ENCODE data around the gene CHRNA5. TPM values are rescaled to one million over a fixed set of nuclear protein-coding genes. Genes with fewer than 3 reads are reported as not detected.

CHRNA5 gene
- polyA plus RNA-seq, 3 donors: 0.19 TPM; not detected in 2

- Mint-ChIP-seq H3K36me3 (no peaks in the 10 kb centered on the region), H3K9me3 (peaks cover 0 to 5% (median 0%) of the 10 kb centered on the region in 7 donors), H3K4me1 (peaks cover 14% of the 10 kb centered on the region), H3K27me3 (ENCODE audit: low read depth in 3 of 3) (peaks cover 16 to 25% (median 23%) of the 10 kb centered on the region in 3 donors), H3K27ac (no peak overlapping the region), H3K4me3 (peak overlapping the region in 1 of 2 donors; percentile 84)
- Histone ChIP-seq H3K4me2 (replicated peaks; ENCODE audit: extremely low read depth, low read length, poor library complexity, severe bottlenecking) (no peak overlapping the region), H4K20me1 (ENCODE audit: insufficient read depth, low read length) (no peaks in the 10 kb centered on the region), H3K27ac (ENCODE audit: low read depth in 1 of 2, low read length in 2 of 2) (no peak overlapping the region), H3K27me3 (ENCODE audit: control insufficient read depth in 2 of 2, insufficient read depth in 2 of 2, low read length in 2 of 2) (peaks cover 0 to 21% of the 10 kb centered on the region in 2 donors), H3K9me3 (replicated peaks in 1 of 2; ENCODE audit: control insufficient read depth in 1 of 2, insufficient read depth in 1 of 2, low read length in 2 of 2) (no peaks in the 10 kb centered on the region), H3K9ac (ENCODE audit: insufficient read depth, low read length, poor library complexity, severe bottlenecking) (no peak overlapping the region), H3K79me2 (ENCODE audit: insufficient read depth, low read length) (no peaks in the 10 kb centered on the region), H3K4me3 (replicated peaks in 1 of 3; ENCODE audit: low read depth in 2 of 3, low read length in 3 of 3) (no peak overlapping the region), H3K4me1 (ENCODE audit: control insufficient read depth in 1 of 2, insufficient read depth in 2 of 2, low read length in 2 of 2) (peaks cover 9 to 12% of the 10 kb centered on the region in 2 donors), H3K36me3 (replicated peaks in 1 of 2; ENCODE audit: control insufficient read depth in 1 of 2, insufficient read depth in 2 of 2, low read length in 2 of 2) (no peaks in the 10 kb centered on the region), H2AFZ (ENCODE audit: insufficient read depth, low read depth, low read length, poor library complexity, severe bottlenecking) (no peak overlapping the region)
- intact Hi-C loops (cut with micrococcal nuclease): no loop called here
- no peak for DNase-seq
- 81% methylated on average over 9 of the region's 11 CpGs for WGBS (ENCODE audit: insufficient coverage)
- TF ChIP-seq, protein P1, sequence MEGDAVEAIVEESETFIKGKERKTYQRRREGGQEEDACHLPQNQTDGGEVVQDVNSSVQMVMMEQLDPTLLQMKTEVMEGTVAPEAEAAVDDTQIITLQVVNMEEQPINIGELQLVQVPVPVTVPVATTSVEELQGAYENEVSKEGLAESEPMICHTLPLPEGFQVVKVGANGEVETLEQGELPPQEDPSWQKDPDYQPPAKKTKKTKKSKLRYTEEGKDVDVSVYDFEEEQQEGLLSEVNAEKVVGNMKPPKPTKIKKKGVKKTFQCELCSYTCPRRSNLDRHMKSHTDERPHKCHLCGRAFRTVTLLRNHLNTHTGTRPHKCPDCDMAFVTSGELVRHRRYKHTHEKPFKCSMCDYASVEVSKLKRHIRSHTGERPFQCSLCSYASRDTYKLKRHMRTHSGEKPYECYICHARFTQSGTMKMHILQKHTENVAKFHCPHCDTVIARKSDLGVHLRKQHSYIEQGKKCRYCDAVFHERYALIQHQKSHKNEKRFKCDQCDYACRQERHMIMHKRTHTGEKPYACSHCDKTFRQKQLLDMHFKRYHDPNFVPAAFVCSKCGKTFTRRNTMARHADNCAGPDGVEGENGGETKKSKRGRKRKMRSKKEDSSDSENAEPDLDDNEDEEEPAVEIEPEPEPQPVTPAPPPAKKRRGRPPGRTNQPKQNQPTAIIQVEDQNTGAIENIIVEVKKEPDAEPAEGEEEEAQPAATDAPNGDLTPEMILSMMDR (IDR thresholded peaks at IDR 0.05): no peak
These were observed 76.5 kb downstream of the CHRNA5 start for GRCh38 chr15:78641749-78642275.

GRCh38 chr15:78642331-78642730, 77.0 kb downstream of the CHRNA5 start:
- Mint-ChIP-seq H3K4me1 (peaks cover 14% of the 10 kb centered on the region), H3K4me3 (peak overlapping the region in 1 of 2 donors; percentile 13), H3K9me3 (peaks cover 0 to 5% (median 0%) of the 10 kb centered on the region in 7 donors), H3K27me3 (ENCODE audit: low read depth in 3 of 3) (peaks cover 16 to 25% (median 19%) of the 10 kb centered on the region in 3 donors), H3K27ac (no peak overlapping the region), H3K36me3 (no peaks in the 10 kb centered on the region)
- no peaks in the 10 kb centered on the region for H3K9me3 ChIP-seq (replicated peaks in 1 of 2; ENCODE audit: control insufficient read depth in 1 of 2, insufficient read depth in 1 of 2, low read length in 2 of 2)
- TF ChIP-seq, protein P1 (IDR thresholded peaks at IDR 0.05): no peak
- no peaks in the 10 kb centered on the region for H4K20me1 ChIP-seq (ENCODE audit: insufficient read depth, low read length)
- DNase-seq: no peak
- intact Hi-C loops (cut with micrococcal nuclease): no loop called here
- 90% methylated on average over 2 of the region's 5 CpGs for WGBS (ENCODE audit: insufficient coverage)
- no peak overlapping the region for H3K4me3 ChIP-seq (replicated peaks in 1 of 3; ENCODE audit: low read depth in 2 of 3, low read length in 3 of 3)
- no peak overlapping the region for H3K27ac ChIP-seq (ENCODE audit: low read depth in 1 of 2, low read length in 2 of 2)
- no peak overlapping the region for H3K9ac ChIP-seq (ENCODE audit: insufficient read depth, low read length, poor library complexity, severe bottlenecking)
- H2AFZ ChIP-seq (ENCODE audit: insufficient read depth, low read depth, low read length, poor library complexity, severe bottlenecking): no peak overlapping the region
- no peaks in the 10 kb centered on the region for H3K79me2 ChIP-seq (ENCODE audit: insufficient read depth, low read length)
- H3K4me2 ChIP-seq (replicated peaks; ENCODE audit: extremely low read depth, low read length, poor library complexity, severe bottlenecking): no peak overlapping the region
- H3K36me3 ChIP-seq (replicated peaks in 1 of 2; ENCODE audit: control insufficient read depth in 1 of 2, insufficient read depth in 2 of 2, low read length in 2 of 2): no peaks in the 10 kb centered on the region
- peaks cover 0 to 21% of the 10 kb centered on the region in 2 donors for H3K27me3 ChIP-seq (ENCODE audit: control insufficient read depth in 2 of 2, insufficient read depth in 2 of 2, low read length in 2 of 2)
- H3K4me1 ChIP-seq (ENCODE audit: control insufficient read depth in 1 of 2, insufficient read depth in 2 of 2, low read length in 2 of 2): peaks cover 9 to 12% of the 10 kb centered on the region in 2 donors

Small RNA genes within 50 kb of the gene (small RNA-seq; reads per million reads assigned to genes)
- gene AC067863.2 (ENCODE audit: insufficient read length, low read depth): not detected

Other genes starting within 250 kb of the CHRNA5 start
- gene CRABP1, start 225.2 kb upstream of the CHRNA5 start, polyA plus RNA-seq: not detected
- 10 to 100 TPM; 11.7 to 25.5 (median 16.7) TPM for gene IREB2, start 127.3 kb upstream of the CHRNA5 start, polyA plus RNA-seq
- gene HYKK, start 57.9 kb upstream of the CHRNA5 start, polyA plus RNA-seq: under 1 TPM in 1 of 3 donors, not detected in 2; 0.04 TPM
- 100 to 1,000 TPM; 121 to 421 (median 406) TPM for gene PSMA4, start 25.1 kb upstream of the CHRNA5 start, polyA plus RNA-seq
- gene CHRNA3, start 55.5 kb downstream of the CHRNA5 start, polyA plus RNA-seq: not detected
- not detected for gene CHRNB4, start 75.7 kb downstream of the CHRNA5 start, polyA plus RNA-seq
- gene ADAMTS7, start 245.9 kb downstream of the CHRNA5 start, polyA plus RNA-seq: not detected

All from CD14-positive monocyte (primary cell).